Measurements from ENCODE around the gene ADAMTS4. TPM values are rescaled to one million over a fixed set of nuclear protein-coding genes. Genes with fewer than 3 reads are reported as not detected.

The ADAMTS4 gene
- total RNA-seq, 1 experiment from 2014 or later: 5.4 TPM

DNA sequence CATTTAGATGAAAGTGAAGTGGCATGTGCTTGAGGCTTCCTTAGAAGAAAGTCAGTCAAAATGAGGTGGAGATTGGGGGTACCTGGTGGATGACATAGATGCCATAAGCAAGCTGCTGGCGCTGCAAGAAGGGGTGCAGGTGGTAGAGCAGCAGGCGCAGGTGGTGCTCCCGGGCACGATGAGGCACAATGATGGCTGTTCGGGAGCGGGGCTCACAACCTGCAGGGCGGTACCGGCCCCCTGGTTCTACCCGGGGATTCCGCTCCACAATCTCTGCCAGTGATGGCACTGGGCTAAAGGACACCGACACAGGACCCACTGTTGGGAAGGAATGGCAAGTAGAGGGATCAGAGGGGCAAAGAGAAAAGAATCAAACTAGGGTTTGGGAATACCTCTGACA lies 23.9 kb downstream of the ADAMTS4 start:
- no peak for DNase-seq (ENCODE audit: low read depth)

DNA sequence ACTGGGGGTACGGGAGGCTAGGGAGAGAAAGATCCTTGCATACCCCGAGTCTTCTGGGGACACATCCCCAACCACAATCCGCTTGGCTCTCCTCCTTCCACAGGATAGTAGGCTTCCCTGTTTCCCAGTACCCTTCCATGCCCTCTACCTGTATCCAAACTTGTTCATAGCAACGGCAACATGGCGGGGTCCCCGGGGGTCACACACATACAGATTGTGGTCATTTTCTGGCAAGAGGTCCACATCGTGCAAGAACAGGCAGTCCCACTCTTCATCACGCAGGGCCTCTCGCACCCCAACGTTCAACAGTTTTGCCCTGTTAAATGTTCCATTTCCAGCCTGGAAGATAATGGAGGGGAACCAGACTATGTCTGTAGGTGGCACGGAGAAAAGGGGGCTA lies 25.1 kb downstream of the ADAMTS4 start:
- no peak for DNase-seq (ENCODE audit: low read depth)

DNA sequence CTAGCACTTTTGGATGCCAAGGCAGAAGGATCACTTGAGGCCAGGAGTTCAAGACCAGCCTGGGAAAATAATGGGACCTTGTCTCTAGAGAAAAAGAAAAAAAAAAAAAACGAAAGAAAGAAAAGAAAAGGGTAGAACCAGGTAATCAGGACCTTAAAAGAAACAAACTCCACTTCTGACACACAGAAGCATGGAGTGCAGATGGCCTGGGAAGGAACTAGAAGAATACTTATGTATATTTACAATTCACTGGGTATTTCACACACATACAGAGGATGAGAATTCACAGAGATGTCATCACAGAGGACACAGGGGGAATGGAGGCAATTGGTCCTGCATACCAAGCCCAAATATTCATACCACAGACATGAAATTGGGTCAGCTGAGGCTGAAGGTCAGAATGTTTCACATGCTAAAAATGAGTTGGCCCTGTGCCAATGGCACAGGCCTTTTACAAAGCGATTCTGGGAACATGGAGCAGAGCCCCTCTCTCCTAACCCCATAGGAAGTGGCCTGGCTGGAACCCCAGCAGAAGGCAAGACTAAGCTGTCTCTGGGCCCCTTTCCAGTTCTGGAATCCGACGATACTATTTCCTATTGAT lies 26.0 kb downstream of the ADAMTS4 start:
- DNase-seq (ENCODE audit: low read depth): peak; percentile 92

DNA sequence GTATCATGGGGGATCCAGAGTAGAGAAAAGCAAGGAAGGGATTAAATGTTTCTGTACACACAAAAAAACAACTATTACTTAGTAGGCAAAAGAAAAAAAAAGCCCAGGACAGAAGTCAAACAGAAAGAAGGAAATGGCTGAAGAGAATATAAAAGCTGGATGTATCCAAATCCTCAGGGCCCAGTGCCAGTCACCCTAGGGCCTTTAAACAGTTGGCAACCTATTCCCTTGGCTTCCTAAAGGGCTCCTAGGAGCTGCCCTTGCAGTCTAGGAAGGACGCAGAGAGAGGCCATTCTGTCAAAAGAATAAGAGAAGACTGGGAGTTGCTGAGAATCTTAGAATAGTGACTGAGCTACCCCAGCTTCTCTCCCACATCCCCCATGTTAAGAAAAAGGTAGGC lies 26.5 kb downstream of the ADAMTS4 start:
- no peak for DNase-seq (ENCODE audit: low read depth)

DNA sequence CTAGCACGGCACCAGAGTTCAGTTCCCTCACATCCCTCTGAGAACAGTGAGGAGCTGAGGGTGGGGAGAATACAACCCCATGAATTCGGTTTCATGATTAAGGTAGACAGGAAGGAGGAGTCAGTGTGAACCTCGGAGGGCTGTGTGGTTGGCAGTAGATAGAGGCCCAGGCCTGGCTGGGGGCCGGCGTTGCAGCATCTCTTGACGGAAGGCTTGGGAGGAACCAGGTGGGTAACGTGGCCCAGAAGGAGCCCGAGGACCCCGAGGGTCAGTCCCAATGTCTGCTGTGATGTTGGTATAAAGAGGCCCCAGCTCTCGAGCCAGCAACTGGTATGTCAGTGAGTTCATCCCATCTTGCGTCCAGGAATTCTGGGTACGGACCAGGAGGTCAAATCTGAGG lies 27.2 kb downstream of the ADAMTS4 start:
- DNase-seq (ENCODE audit: low read depth): no peak

DNA sequence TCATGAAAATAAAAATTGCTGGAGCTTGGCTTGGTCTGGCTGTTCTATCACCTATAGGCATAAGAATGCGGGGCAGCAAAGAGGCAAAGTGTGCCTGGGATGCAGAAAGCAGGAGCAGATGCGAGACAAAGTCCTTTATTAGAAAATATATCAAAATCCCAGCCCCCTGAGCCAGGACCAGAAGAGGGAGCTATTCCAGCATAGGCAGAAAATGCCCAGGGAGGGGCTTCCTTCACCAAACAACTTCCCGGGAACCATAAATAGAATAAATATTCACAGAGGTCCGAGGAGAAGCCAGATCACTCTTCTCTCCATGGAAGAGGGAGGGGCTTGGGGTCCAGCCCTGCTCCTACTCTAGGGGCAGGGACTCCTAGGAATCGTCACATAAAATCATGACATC lies 27.7 kb downstream of the ADAMTS4 start:
- no peak for DNase-seq (ENCODE audit: low read depth)

- no peak for DNase-seq (ENCODE audit: low read depth)
These were observed 29.9 kb downstream of the ADAMTS4 start for GRCh38 chr1:161168906-161169305.

GRCh38 chr1:161166669-161167548 lies 31.9 kb downstream of the ADAMTS4 start:
- no peak for DNase-seq (ENCODE audit: low read depth)

DNA sequence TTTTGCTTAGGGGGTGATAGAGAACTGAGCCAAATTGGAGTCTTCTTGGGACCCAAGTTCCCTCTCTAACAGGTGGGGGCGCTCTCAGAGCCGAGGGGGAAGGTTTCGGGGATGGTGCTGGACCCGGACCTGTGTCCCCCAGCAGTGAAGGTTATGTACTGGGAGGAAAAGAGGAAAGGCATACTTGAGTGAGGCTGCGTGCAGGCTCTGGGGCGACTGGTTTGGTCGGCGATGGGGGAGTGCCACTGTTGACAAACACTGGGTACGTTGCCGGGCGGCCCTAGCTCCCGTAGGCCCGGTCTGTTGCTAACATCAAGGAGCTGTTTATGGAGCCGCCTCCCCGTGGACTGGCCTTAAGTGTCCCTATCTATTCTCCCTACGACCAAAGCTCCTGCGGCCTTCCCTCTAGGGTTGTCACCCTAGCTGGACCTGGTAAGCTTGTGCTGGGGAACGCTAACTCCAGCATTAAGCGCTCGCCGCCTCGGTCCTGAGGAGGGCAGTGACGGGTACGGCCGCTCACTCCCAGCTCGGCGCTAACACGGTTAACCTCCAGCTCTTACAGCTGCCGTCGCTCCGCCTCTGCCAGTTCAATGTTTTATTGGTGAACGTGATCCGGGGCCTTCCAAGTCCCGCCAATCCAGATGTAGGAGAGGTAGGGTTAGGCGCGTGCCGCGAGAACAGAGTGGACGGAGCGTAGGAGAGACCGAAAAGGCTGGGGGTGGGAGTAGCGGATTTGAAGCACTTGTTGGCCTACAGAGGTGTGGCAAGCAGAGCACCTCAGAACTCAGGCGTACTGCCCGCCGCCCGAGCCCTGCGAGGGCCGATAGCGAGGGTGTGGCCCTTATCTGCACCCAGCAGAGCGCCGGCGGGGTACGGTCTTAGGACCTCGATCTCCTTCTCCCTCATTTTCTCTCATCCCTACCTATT lies 32.8 kb downstream of the ADAMTS4 start, which contains the start of gene PPOX:
Gene PPOX (plus strand): TSS at position 685 of the 927 bp plus-strand sequence. CDS start 422 bp downstream, outside the sequence.
- DNase-seq (ENCODE audit: low read depth): peak; percentile 97

GRCh38 chr1:161164901-161165610 lies 33.8 kb downstream of the ADAMTS4 start:
- DNase-seq (ENCODE audit: low read depth): no peak

- DNase-seq (ENCODE audit: low read depth): no peak
These were observed 35.1 kb downstream of the ADAMTS4 start for GRCh38 chr1:161163793-161164192.

- no peak for DNase-seq (ENCODE audit: low read depth)
These were observed 36.0 kb downstream of the ADAMTS4 start for GRCh38 chr1:161162806-161163205.

DNA sequence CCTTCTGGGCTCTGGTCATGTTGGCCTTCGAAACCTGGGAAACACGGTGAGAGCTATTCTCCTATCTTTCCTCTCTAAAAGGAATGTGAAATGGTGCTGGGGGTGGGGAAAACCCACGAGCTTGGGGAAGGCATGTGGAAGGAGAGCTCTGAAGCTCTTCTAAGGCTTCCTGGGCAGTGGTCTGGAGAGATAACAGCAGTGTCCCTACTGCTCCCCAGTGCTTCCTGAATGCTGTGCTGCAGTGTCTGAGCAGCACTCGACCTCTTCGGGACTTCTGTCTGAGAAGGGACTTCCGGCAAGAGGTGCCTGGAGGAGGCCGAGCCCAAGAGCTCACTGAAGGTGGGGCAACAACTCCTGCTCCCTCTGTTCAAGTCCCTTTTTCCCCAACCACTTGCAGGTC lies 36.8 kb downstream of the ADAMTS4 start:
- DNase-seq (ENCODE audit: low read depth): no peak

DNA sequence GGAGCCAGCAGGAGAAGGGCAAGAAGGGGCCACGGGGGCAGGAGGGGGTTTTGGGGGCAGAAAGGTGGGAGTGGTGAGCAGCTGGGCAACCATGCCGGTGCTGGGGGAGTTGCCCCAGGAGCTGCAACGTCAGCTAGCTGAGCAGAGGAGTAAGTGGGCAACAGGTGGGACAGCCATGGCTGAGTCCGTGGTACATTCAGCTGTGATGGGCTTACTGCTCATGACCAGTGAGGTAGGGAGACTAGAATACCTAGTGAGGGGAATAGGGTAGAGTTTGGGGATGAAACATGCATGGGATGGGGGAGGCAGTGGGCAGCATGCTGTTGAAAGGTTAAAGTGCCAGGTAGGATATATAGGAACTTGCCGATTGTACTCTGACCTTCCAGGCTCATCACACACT lies 37.2 kb downstream of the ADAMTS4 start:
- DNase-seq (ENCODE audit: low read depth): no peak

- no peak for DNase-seq (ENCODE audit: low read depth)
These were observed 38.1 kb downstream of the ADAMTS4 start for GRCh38 chr1:161160671-161161145.

DNA sequence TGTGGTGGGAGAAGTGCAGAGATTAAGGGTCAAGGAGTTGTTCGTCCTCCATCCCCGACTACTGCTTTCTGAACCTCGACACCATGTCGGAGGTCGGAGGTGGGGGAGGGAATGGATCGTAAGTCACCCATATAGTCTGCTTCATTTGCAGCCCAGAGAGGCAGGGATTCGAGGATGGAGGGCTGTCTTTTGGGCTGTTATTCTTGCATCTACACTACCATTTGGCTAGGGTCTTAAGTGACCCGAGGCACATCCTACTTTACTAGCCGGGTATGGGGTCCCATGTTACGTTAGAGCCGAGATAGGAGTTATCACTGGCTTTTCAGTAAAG lies 39.0 kb downstream of the ADAMTS4 start:
- DNase-seq (ENCODE audit: low read depth): no peak

DNA sequence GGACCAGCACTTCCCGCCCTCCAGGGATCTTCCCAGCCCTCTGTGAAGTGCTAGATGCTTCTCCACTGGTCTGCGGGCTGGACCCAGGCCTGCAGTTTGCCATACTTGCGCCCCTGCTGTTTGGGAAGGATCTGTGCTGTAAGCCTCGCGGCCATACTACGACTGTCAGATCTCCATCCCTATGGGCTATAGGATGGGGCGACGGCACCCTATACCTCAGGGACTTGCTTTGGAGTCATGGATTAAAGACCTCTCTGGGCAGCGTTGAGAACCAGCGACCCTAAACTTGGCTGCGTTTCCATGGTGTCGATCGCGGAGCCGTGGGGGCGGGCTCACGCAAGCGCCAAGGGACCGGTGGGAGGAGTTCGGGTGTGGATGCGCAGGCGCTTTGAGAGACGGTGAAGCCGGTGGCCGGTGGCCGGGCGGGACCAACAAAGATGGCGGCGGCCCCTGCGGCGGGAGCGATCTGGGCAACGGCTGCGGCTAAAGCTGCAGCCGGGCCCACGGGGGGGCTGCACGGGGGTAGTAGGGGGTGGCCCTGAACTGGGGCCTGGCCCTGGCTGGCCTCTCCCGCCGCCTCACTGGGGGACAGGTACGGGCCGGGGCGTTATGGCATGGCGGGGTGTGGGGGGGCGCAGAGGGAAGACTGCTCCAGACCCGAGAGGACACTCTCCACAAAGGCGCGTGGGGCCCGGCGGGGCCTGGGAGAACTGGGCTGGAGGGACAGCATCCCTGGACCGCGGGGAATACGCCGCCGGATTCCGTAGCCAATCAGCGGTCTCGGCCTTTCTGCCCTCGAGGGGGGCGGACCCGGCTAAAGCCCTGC lies 39.6 kb downstream of the ADAMTS4 start, which contains the start of gene USP21:
Gene USP21 (plus strand): TSS at position 414 of the 826 bp plus-strand sequence. CDS start 1,141 bp downstream, outside the sequence.
- DNase-seq (ENCODE audit: low read depth): peak; percentile 84

- DNase-seq (ENCODE audit: low read depth): no peak
These were observed 40.4 kb downstream of the ADAMTS4 start for GRCh38 chr1:161158316-161159010.

DNA sequence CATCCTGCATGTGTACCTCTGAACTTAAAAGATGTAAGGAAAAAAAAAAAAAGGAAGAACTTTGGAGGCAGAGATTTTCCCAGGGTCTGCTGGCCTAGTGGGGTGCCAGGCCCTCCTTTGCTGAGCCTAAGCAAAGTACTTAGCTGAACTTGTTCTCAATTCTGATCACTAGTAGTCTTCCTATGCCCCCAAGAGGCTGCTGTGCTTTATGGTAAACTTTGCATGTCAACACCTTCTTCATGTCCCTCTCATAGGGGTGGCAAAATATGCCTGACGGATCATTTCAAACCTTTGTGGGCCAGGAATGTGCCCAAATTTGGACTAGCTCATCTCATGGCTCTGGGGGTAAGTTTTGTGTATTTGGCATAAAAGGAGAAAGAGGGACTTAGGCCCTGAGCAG lies 41.0 kb downstream of the ADAMTS4 start:
- no peak for DNase-seq (ENCODE audit: low read depth)

All from LHCN-M2 (cell line).